Measurements from ENCODE around the gene RSPH6A. TPM values are rescaled to one million over a fixed set of nuclear protein-coding genes. Genes with fewer than 3 reads are reported as not detected.

The RSPH6A gene
- total RNA-seq, 4 donors from 2014 or later = 0.30 TPM; not detected in 3

GRCh38 chr19:45793876-45794275 lies 21.2 kb downstream of the RSPH6A start:
- H3K4me1 ChIP-seq = peaks cover 0 to 28% (median 15%) of the 10 kb centered on the region in 4 donors
- DNase-seq (ENCODE audit: low spot score in 2 of 2) = no peak
- H3K27ac ChIP-seq = peak overlapping the region in 2 of 4 donors; percentile 80 to 83
- TF ChIP-seq CTCF (IDR thresholded peaks at IDR 0.05) (no peak), POLR2A (IDR thresholded peaks at IDR 0.05) (no peak), EP300 (IDR thresholded peaks at IDR 0.05) (no peak)
- H3K27me3 ChIP-seq = no peaks in the 10 kb centered on the region
- no peak overlapping the region for H3K4me3 ChIP-seq
- H3K9me3 ChIP-seq = no peaks in the 10 kb centered on the region
- peaks cover 0 to 22% (median 8%) of the 10 kb centered on the region in 3 donors for H3K36me3 ChIP-seq
- 54 to 58% methylated on average over 6 of the region's 6 CpGs for WGBS, 2 donors

- no peaks in the 10 kb centered on the region for H3K9me3 ChIP-seq
- H3K4me3 ChIP-seq = peak overlapping the region in 1 of 4 donors; percentile 80
- no peaks in the 10 kb centered on the region for H3K27me3 ChIP-seq
- 40 to 44% methylated on average over 3 of the region's 3 CpGs for WGBS, 2 donors
- TF ChIP-seq CTCF (IDR thresholded peaks at IDR 0.05) = no peak
- TF ChIP-seq POLR2A (IDR thresholded peaks at IDR 0.05) = no peak
- no peak for TF ChIP-seq EP300 (IDR thresholded peaks at IDR 0.05)
- peaks cover 0 to 25% (median 15%) of the 10 kb centered on the region in 4 donors for H3K4me1 ChIP-seq
- DNase-seq (ENCODE audit: low spot score in 2 of 2) = no peak
- H3K27ac ChIP-seq = peak overlapping the region in 3 of 4 donors; percentile 17 to 83 (median 80)
- H3K36me3 ChIP-seq = peaks cover 0 to 29% (median 8%) of the 10 kb centered on the region in 3 donors
Observed at GRCh38 chr19:45793178-45793564, 21.9 kb downstream of the RSPH6A start.

GRCh38 chr19:45792470-45793177 lies 22.5 kb downstream of the RSPH6A start, which contains the start of gene DMWD:
DMWD (minus strand) TSS chr19:45792845; CDS start chr19:45792756, 89 bp downstream.
- peak within 1 kb of the TSS; percentile 38 to 88 (median 76) for H3K27ac ChIP-seq
- 0% methylated on average over 19 to 38 of the region's 86 CpGs for WGBS, 2 donors

GRCh38 chr19:45791744-45792469 lies 23.2 kb downstream of the RSPH6A start:
- Histone ChIP-seq H3K4me3 (peak overlapping the region; percentile 41 to 80 (median 62)), H3K4me1 (peaks cover 0 to 25% (median 15%) of the 10 kb centered on the region in 4 donors), H3K27ac (peak overlapping the region; percentile 38 to 88 (median 74)), H3K36me3 (peaks cover 0 to 42% (median 8%) of the 10 kb centered on the region in 3 donors), H3K27me3 (no peaks in the 10 kb centered on the region), H3K9me3 (no peaks in the 10 kb centered on the region)
- TF ChIP-seq EP300 (IDR thresholded peaks at IDR 0.05) (no peak), POLR2A (IDR thresholded peaks at IDR 0.05) (no peak), CTCF (IDR thresholded peaks at IDR 0.05) (no peak)
- WGBS, 2 donors = 8 to 11% methylated on average over 14 to 18 of the region's 31 CpGs
- no peak for DNase-seq (ENCODE audit: low spot score in 2 of 2)

More at GRCh38 chr19:45792470-45793177, 22.5 kb downstream of the RSPH6A start, which contains the start of gene DMWD:
- DNase-seq (ENCODE audit: low spot score in 2 of 2) = peak; percentile 100
- Histone ChIP-seq H3K4me1 (peaks cover 0 to 25% (median 15%) of the 10 kb centered on the region in 4 donors), H3K9me3 (no peaks in the 10 kb centered on the region), H3K36me3 (peaks cover 0 to 35% (median 8%) of the 10 kb centered on the region in 3 donors), H3K27me3 (no peaks in the 10 kb centered on the region), H3K4me3 (peak within 1 kb of the TSS; percentile 41 to 80 (median 62))
- TF ChIP-seq CTCF (IDR thresholded peaks at IDR 0.05) = peak in 2 of 5 experiments; percentile 23 to 43
- TF ChIP-seq POLR2A (IDR thresholded peaks at IDR 0.05) = peak; percentile 67 to 81
- peak; percentile 67 to 78 for TF ChIP-seq EP300 (IDR thresholded peaks at IDR 0.05)
